ENCODE results near the gene VPS9D1. TPM values are rescaled to one million over a fixed set of nuclear protein-coding genes. Genes with fewer than 3 reads are reported as not detected.
A peak's percentile ranks its signal among the peaks of the same experiment; 100 is the strongest.
"Not testable (repeated sequence)": the region's sequence is repeated elsewhere in the genome, so short reads cannot be mapped to it uniquely, and the experiment has no call there.

Gene VPS9D1
- total RNA-seq, 1 donor from 2014 or later = 17.9 TPM

GRCh38 chr16:89678258-89678657, 42.4 kb downstream of the VPS9D1 start:
- no peak for TF ChIP-seq CTCF (IDR thresholded peaks at IDR 0.05; ENCODE audit: unreplicated experiment)
- Mint-ChIP-seq H3K9me3 (ENCODE audit: low read depth) (peaks cover 6% of the 10 kb centered on the region), H3K4me1 (ENCODE audit: low read depth) (no peaks in the 10 kb centered on the region), H3K27ac (no peak overlapping the region), H3K27me3 (no peaks in the 10 kb centered on the region), H3K36me3 (ENCODE audit: insufficient read depth) (peaks cover 49% of the 10 kb centered on the region), H3K4me3 (ENCODE audit: low read depth) (no peak overlapping the region)
- DNase-seq (ENCODE audit: low spot score, unreplicated experiment) = no peak

- no peak overlapping the region for H3K4me3 Mint-ChIP-seq (ENCODE audit: low read depth)
These were observed 48.3 kb downstream of the VPS9D1 start for GRCh38 chr16:89672177-89672941.

GRCh38 chr16:89671565-89671964, 49.1 kb downstream of the VPS9D1 start:
- H3K9me3 Mint-ChIP-seq (ENCODE audit: low read depth); H3K4me1 Mint-ChIP-seq (ENCODE audit: low read depth); H3K27me3 Mint-ChIP-seq; H3K27ac Mint-ChIP-seq; DNase-seq (ENCODE audit: low spot score, unreplicated experiment); H3K4me3 Mint-ChIP-seq (ENCODE audit: low read depth): not testable (repeated sequence)
- peaks cover 18% of the 10 kb centered on the region for H3K36me3 Mint-ChIP-seq (ENCODE audit: insufficient read depth)

More at GRCh38 chr16:89672177-89672941, 48.3 kb downstream of the VPS9D1 start:
- peaks cover 19% of the 10 kb centered on the region for H3K36me3 Mint-ChIP-seq (ENCODE audit: insufficient read depth)
- H3K27ac Mint-ChIP-seq = no peak overlapping the region
- no peak for TF ChIP-seq CTCF (IDR thresholded peaks at IDR 0.05; ENCODE audit: unreplicated experiment)
- H3K9me3 Mint-ChIP-seq (ENCODE audit: low read depth) = no peaks in the 10 kb centered on the region
- no peak for DNase-seq (ENCODE audit: low spot score, unreplicated experiment)
- no peaks in the 10 kb centered on the region for H3K4me1 Mint-ChIP-seq (ENCODE audit: low read depth)
- no peaks in the 10 kb centered on the region for H3K27me3 Mint-ChIP-seq

- no peak overlapping the region for H3K4me3 Mint-ChIP-seq (ENCODE audit: low read depth)
- DNase-seq (ENCODE audit: low spot score, unreplicated experiment) = no peak
- peaks cover 7% of the 10 kb centered on the region for H3K9me3 Mint-ChIP-seq (ENCODE audit: low read depth)
- peak overlapping the region; percentile 73 for H3K27ac Mint-ChIP-seq
- H3K4me1 Mint-ChIP-seq (ENCODE audit: low read depth) = no peaks in the 10 kb centered on the region
- H3K36me3 Mint-ChIP-seq (ENCODE audit: insufficient read depth) = peaks cover 24% of the 10 kb centered on the region
- H3K27me3 Mint-ChIP-seq = no peaks in the 10 kb centered on the region
- TF ChIP-seq CTCF (IDR thresholded peaks at IDR 0.05; ENCODE audit: unreplicated experiment) = no peak
These were observed 49.9 kb downstream of the VPS9D1 start for GRCh38 chr16:89670496-89671431.

- H3K9me3 Mint-ChIP-seq (ENCODE audit: low read depth) = peaks cover 7% of the 10 kb centered on the region
- H3K4me3 Mint-ChIP-seq (ENCODE audit: low read depth) = no peak overlapping the region
- H3K4me1 Mint-ChIP-seq (ENCODE audit: low read depth) = no peaks in the 10 kb centered on the region
- no peak overlapping the region for H3K27ac Mint-ChIP-seq
- H3K36me3 Mint-ChIP-seq (ENCODE audit: insufficient read depth) = peaks cover 22% of the 10 kb centered on the region
- DNase-seq (ENCODE audit: low spot score, unreplicated experiment) = no peak
- TF ChIP-seq CTCF (IDR thresholded peaks at IDR 0.05; ENCODE audit: unreplicated experiment) = no peak
- no peaks in the 10 kb centered on the region for H3K27me3 Mint-ChIP-seq
These were observed 50.9 kb downstream of the VPS9D1 start for GRCh38 chr16:89669755-89670154.

Measured in progenitor cell of endocrine pancreas (in vitro differentiated cells).